NCI-H1417 (cell line): Measurements from ENCODE around the gene BCLAF3.

Source experiments
- DNase-seq, 3 experiments: peaks; one replicate each; lab custom pipeline; 2025; lab: John Stamatoyannopoulos, UW

The BCLAF3 gene

GRCh38 chrX:19966056-19966455 is 24.8 kb downstream of the BCLAF3 start:
- no peak for DNase-seq

- no peak for DNase-seq
Measured at GRCh38 chrX:19964017-19964710, 26.7 kb downstream of the BCLAF3 start.

GRCh38 chrX:19960913-19961312 is 29.9 kb downstream of the BCLAF3 start:
- no peak for DNase-seq

GRCh38 chrX:19958552-19959486 is 32.0 kb downstream of the BCLAF3 start:
- no peak for DNase-seq

- no peak for DNase-seq
Measured at GRCh38 chrX:19956923-19957322, 33.9 kb downstream of the BCLAF3 start.

- DNase-seq: no peak
Measured at GRCh38 chrX:19956306-19956705, 34.6 kb downstream of the BCLAF3 start.

GRCh38 chrX:19955306-19955705 is 35.6 kb downstream of the BCLAF3 start:
- DNase-seq: no peak

GRCh38 chrX:19954335-19955096 is 36.3 kb downstream of the BCLAF3 start:
- DNase-seq: no peak

GRCh38 chrX:19953145-19953544 is 37.7 kb downstream of the BCLAF3 start:
- DNase-seq: no peak

- DNase-seq: no peak
Measured at GRCh38 chrX:19949340-19949739, 41.5 kb downstream of the BCLAF3 start.

- no peak for DNase-seq
Measured at GRCh38 chrX:19947612-19948011, 43.2 kb downstream of the BCLAF3 start.
